Measurements from ENCODE around the gene PMS1. TPM values are rescaled to one million over a fixed set of nuclear protein-coding genes. Genes with fewer than 3 reads are reported as not detected.
"Not testable (repeated sequence)": the region's sequence is repeated elsewhere in the genome, so short reads cannot be mapped to it uniquely, and the experiment has no call there.

PMS1 gene
- total RNA-seq, 1 donor from 2014 or later: 14.6 TPM

DNA sequence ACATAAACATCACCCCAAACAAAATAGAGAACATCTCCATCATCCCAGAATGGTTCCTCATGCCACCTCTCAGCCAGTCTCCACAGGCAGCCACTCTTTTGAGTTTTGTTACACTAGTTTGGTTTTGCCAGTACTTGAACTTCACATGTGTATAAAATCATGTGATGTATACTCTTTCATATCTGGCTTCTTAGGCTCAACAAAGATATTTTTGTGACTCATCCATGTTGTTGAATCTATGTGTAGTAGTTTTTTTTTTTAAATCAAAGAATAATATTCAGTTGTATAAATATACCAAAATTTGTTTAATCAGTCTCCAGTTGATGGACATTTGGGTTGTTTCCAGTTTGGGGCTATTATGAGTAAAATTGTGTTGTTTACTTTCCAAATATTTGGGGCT lies 75.9 kb downstream of the PMS1 start:
- DNase-seq (ENCODE audit: low read depth in 2 of 2): peak in 1 of 2 donors; percentile 14

DNA sequence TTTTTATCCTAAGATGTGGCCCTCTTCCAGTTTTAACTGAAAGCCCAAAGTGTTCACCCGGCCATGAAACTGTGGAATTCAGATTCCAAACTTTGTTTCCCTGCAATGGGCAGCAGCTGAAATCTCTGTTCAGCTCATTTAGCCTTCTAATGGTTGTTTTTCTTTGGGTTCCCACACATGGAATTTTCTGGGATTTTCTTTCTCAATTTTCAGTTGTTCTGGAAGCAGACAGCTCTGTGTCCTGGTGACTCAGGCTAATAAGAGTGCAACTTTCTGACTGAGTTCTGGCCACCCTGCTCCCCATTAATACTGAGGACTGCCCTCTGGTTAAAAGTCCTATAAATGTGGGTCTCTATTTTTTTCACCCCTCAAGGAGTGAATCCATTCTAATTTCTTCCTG lies 78.5 kb downstream of the PMS1 start:
- DNase-seq (ENCODE audit: low read depth in 2 of 2): no peak

DNA sequence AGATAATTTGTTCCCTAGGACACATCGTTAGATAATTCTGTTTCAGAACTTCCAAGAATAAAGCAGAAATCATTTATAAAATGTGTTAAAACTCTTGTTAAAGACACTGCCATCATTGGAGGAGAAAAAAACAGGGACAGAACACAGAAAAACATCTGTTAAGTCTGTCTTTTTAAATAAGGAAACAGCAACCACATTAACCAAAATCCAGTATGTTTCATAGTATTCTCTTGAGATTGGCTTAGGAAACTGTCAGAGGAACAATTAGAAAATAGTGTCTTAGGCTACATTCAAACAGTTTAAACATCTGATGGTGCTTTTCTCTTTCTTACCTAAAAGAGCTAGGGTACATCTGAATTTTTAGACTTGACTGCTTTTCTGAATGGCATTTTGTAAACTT lies 81.6 kb downstream of the PMS1 start:
- DNase-seq (ENCODE audit: low read depth in 2 of 2): no peak

DNA sequence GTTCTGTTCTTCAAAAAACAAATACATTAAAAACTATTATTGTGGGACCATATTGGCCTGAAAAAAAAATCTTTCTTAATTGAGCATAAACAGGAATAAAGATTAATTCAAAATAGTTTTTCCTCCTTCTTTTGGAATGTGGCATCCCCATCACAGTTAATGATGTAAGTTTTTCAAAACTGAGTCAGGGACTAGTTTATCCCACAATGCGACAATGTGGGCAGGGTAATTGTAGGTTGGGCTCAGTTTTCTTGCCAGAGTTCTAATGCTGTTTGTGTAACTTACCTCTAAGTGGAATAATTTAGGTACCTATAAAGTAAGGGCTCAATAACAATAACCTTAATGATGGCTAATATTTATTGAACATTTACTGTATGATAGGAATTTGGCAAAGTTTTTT lies 82.0 kb downstream of the PMS1 start:
- DNase-seq (ENCODE audit: low read depth in 2 of 2): no peak

DNA sequence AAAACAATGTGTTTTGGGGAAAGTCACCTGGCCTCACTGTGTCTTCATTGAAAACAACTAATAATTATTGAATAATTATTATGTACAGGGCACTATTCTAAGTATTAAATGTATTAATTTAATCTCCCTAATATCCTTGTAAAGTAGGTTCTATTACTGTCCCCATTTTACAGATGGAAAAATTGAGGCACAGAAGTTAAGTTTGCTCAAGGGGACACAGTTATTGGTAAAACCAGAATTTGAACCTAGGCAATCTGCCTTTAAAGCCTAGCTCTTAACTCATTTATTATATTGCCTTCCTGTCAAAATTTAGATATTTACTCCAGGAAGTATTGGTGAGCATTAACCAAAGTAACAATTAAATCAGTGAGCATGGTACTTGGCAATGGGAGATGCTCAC lies 84.6 kb downstream of the PMS1 start:
- no peak for DNase-seq (ENCODE audit: low read depth in 2 of 2)

DNA sequence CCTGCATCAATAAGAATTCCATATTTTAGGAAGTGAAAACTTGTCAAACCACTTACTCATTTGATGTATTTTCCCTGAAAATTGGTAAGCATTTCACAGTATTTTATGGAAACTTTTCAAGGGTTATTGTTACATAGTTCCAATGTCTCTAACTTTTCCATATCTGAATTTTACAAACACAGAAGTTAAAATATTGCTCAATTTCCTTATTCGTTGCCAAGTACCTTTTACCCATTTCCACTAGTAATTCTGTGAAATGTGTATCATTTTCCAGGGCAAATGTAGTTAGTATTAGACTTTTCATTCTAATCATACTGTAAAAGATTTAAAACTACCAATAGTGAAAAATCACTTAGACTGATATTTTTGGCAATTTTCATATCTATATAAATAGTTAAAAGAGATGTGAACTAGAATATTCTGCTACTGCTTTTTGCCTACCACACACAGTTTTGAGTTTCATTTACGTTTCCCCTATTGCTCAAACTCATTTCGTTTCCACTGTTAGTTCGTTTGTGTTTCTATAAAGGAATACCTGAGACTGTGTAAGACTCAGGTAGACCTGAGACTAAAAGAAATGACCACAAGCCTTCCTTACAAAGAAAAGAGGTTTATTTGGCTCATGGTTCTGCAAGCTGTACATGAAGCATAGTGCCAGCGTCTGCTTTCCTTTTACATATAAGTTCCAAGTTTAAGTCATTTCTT lies 86.3 kb downstream of the PMS1 start:
- DNase-seq (ENCODE audit: low read depth in 2 of 2): peak; percentile 44 to 81

DNA sequence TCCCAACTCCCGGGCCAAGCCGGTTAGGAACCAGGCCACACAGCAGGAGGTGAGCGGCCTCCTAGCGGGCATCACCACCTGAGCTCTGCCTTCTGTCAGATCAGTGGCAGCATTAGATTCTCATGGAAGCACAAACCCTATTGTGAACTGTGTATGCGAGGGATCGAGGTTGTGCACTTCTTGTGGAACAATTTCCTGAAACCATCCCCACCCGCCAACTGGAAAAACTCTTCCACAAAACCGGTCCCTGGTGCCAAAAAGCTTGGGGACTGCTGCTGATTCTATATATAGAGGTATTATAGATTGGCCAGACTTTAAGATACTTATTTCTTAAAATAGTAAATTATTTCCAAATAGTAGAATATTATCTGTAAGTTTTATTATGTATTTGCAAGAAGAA lies 89.4 kb downstream of the PMS1 start:
- DNase-seq (ENCODE audit: low read depth in 2 of 2): peak in 1 of 2 donors; percentile 34

DNA sequence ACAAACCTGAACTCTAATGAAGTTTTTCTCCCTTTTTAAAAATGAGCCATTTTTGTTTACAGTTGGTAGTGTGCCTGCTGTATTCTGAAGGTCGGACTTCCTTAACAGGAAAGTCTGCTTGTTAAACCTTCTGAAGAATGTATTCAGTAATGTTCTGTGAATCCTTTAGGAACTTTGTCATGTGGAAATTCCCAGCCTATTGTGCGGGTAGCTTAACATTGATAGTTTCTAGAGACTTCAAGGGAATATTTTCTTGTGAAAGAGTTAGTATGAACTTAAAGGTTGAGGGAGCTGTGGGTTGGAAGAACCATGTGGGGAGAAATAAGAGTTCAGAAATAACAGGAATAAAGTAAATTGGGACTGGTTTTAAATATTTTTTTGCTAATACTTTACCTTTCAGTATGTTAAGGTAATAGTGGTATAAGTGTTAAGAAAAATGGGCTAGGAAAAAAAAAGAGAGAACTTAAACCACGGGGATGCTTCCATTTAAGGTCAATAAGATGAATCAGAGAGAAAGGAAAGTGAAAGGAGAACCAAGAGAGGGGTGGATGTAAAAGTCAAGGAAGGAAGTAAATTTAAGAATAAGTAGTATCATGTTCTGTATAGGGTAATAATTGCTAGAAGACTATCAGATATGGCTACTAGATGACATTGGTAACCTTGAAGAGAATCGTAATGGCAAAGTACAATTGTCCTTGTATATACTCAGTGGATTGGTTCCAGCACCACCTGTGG lies 90.5 kb downstream of the PMS1 start:
- DNase-seq (ENCODE audit: low read depth in 2 of 2): peak in 1 of 2 donors; percentile 49

DNA sequence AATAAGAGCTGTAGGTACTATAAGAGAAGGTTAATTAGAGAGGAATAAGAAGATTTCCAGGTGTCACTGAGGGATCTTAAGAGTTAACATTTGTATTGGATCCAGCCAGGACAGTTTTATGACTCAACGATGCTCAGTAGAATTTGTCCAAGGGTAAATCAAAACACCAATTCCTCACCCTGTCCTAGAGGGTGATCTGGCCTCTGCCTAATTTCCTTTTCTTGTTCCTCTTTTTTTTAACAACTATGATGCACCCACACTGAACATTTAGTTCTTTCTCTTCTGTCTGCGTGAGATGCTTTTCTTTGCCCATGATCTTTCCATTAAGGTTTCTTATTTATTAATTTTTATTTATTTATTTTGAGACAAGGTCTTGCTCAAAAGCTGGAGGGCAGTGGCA lies 92.0 kb downstream of the PMS1 start:
- no peak for DNase-seq (ENCODE audit: low read depth in 2 of 2)

DNA sequence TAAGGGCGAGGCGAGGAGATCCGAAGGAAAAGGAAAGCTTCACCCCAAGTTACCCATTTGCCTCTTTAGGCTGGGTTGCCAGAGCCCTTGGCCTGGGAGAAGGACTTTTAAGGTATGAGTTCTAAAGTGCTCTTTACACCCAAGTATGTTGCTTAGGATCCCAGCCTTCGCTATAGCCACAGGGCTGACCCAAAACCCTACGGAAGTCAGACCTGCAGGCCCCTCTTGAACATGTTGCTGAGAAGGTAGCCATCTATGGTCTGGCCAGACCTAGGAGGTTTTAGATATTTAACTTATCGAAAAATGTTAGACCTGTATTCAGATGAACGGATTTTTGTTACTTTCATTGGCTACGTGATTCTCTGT lies 95.4 kb downstream of the PMS1 start:
- no peak for DNase-seq (ENCODE audit: low read depth in 2 of 2)

DNA sequence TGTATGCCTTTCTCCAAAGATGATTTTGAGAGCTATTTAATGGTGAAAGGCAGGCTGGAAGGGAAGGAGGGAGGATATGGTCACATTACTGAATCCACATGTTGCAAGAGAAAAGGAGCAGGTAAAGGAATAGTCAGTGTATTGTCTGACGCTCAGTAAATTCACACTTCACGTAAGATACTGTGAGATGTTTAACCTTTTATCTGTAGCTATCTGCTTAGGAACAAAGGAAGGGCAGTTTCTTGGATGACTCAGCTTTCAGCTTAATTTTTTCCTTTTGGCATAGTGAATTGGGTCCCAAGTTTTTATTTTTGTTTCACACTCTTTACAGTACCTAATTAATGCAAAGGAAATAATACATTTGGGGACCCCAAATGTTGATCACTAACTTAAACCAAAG lies 96.2 kb downstream of the PMS1 start:
- no peak for DNase-seq (ENCODE audit: low read depth in 2 of 2)

DNA sequence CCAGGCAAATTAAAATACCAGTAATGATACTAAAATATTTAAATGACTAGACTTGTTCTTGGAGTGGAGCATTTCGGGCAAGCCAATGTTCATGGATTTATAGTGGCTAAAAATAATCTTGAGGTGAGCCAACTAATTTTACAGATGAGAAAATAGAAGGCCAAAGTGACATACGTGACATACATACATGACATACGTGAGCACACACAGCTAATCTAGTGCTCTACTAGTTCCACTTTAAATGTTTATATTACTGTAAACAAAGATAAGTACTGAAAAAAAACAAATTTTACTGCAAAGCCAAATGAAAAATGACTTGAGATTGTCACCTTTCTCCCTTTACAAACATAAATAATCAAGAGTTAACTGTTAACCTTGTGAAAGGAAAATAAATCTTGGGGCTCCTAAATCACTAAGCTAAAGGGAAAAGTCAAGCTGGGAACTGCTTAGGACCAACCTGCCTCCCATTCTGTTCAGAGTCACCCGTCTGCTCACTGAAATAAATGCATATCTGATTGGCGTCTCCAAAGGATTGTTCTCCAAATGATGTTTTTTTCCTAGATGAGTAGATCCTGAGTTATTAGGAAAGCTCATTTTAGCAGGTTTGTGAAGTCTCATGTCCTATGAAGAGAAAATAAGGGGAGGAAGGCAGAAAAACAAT lies 96.7 kb downstream of the PMS1 start:
- DNase-seq (ENCODE audit: low read depth in 2 of 2): no peak

DNA sequence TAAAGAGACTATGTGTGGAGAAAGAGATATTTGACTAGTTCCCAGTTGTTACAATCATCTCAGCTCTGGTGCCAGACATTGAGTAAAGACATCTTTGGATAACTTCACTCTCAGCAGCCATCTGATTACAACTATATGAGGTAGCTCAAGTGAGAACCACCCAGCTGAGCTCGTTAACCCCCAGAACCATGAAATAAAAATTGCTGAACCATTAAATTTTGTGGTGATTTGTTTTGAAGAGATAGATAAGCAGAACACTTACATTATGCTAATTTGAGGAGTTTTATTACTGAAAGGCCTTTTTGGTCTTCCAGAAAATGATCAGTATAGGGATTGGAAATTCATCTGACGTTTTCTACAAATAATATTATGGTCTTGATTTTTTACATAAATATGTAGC lies 101.1 kb downstream of the PMS1 start:
- DNase-seq (ENCODE audit: low read depth in 2 of 2): no peak

DNA sequence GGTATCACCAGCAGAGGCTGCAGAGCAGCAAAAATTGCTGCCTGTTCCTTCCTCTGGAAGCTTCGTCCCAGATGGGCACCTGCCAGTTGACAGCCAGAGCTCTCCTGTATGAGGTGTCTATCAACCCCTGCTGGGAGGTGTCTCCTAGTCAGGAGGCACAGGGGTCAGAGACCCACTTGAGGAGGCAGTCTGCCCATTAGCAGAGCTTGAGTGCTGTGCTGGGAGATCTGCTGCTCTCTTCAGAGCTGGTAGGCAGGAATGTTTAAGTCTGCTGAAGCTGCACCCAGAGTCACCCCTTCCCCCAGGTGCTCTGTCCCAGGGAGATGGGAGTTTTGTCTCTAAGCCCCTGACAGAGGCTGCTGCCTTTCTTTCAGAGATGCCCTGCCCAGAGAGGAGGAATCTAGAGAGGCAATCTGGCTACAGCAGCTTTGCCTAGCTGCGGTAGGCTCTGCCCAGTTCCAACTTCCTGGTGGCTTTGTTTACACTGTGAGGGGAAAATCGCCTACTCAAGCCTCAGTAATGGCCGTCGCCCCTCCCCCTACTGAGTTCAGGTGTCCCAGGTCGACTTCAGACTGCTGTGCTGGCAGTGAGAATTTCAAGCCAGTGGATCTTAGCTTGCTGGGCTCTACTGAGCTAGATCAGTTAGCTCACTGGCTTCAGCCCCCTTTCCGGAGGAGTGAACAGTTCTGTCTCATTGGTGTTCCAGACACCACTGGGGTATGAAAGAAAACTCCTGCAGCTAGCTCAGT lies 108.5 kb downstream of the PMS1 start:
- not testable (repeated sequence) for DNase-seq (ENCODE audit: low read depth in 2 of 2)

DNA sequence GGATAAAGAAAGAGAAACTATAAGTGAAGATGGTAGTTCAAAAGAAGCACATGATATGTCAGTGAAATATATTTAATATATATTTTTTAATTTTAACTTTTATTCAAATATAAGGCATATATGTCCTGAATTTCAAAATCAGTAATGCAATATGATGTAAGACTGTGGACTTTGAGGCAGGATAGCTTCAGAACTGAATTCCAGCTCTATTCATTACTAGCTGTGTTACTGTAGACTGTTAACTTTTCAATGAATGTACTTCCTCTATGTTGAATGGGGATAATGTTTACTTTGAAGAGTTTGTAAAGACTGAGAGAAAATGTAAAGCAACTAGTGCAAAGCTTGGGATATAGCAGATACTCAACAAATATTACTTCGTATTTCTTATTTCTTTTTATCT lies 112.6 kb downstream of the PMS1 start:
- DNase-seq (ENCODE audit: low read depth in 2 of 2): no peak

DNA sequence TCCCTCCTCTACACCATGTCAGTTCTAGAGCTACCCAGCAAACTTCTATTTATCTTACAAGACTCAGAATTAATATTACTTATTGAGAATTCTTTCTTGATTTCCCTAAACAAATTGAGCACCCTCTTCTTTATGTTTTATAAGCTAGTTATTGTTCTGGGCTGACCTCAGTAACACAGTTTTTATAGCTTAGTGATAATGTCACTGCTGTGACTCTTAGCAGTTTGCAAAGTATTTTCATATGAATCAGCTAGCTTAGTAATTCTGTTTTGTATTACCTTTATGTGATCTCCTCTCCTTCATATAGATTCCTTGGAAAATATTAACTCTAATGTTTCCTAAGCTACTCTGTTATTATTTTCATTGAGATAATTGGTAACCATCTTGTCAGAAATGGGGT lies 114.9 kb downstream of the PMS1 start:
- DNase-seq (ENCODE audit: low read depth in 2 of 2): no peak

DNA sequence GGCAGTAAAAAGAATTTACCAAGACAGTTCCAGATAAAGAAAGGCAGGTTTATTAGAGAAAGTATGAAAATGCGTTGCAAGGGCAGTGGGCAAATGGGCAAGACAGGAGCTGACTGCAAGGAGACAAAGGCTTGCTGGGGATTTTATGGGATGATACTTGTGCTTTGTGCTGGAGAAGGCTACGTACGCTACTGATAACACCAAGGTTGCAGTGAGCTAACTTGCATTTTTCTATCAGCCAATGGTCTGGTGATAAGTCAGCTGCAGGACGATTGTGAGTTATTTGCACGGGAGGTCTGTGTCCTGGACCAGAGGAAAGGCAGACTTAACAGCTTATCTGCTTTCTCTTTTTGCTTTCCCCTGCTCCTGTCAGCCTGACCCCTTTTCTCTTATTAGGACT lies 116.5 kb downstream of the PMS1 start:
- no peak for DNase-seq (ENCODE audit: low read depth in 2 of 2)

DNA sequence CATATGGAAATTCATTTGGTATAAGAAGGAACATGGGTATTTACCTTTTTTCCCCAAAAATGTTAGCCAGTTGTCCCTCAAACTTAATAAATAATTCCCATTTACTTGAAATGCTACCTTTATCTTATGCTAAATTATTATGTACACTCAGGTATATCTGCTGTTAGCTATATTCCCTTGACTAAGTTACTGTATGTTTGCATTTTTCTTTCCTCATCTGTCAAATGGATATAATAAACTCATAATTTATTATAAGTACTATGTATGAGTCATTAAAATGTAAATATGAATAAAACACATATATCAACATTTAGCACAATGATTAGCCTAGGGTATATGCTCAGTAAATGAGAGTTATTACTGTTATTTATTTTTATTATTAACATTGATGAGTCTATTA lies 117.4 kb downstream of the PMS1 start:
- DNase-seq (ENCODE audit: low read depth in 2 of 2): no peak

DNA sequence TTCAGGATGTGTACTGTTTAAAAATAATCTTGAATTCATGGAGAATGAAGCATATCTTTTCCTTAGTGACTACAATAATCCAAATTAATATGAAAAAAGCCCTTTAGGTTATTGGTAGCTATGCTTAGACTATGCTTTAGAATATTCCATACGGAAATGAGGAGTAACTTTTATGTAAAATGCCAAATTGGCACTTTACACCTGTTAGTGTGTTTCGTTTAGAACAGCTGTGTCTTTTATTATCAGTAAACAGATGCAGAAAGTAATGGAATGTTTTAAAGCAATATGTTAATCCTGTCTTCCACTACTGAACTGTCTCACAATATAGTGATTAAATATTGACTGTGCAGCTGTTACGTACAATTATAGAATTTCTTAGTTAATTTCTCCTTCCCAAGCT lies 129.6 kb downstream of the PMS1 start:
- no peak for DNase-seq (ENCODE audit: low read depth in 2 of 2)

DNA sequence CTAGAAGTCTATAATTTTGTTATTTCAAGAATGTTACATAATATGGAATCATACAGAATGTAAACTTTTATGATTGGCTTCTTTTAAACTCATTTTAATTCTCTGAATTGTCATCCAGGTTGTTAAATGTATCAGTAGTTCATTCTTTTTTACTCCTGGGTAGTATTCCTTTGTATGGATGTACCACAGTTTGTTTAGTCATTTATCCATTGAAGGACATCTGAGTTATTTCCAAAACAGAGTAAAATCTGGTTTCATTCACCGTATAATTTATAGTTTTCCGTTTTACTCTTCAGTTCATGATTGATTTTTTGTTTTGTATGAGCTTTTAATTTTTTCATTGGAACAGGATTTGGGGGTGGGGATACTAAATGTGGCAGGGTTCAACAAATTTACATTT lies 132.4 kb downstream of the PMS1 start:
- DNase-seq (ENCODE audit: low read depth in 2 of 2): no peak
